Activated CD4-positive, alpha-beta T cell treated with anti-CD3 and anti-CD28 coated beads for 36 hours (primary cell): ENCODE data around the gene RAB1B. TPM values are rescaled to one million over a fixed set of nuclear protein-coding genes. Genes with fewer than 3 reads are reported as not detected.
"Not testable (repeated sequence)": the region's sequence is repeated elsewhere in the genome, so short reads cannot be mapped to it uniquely, and the experiment has no call there.

Experiments used
- ATAC-seq: fragments of 200-7000 bp; cut with Tn5 transposase; one replicate; pipeline ENCODE4 v1.10.0; 2021; ENCODE audit warnings: mild to moderate bottlenecking, moderate library complexity
- CTCF ChIA-PET: fragments of 350-600 bp; sonication (Branson Sonifier 250); formaldehyde crosslinking; loops from one replicate; lab custom pipeline; 2021; ENCODE audit warnings: antibody characterized with exemption; lab: Charles Lee
- POLR2A ChIA-PET: fragments of 350-600 bp; sonication (Branson Sonifier 250); formaldehyde crosslinking; loops from one replicate; lab custom pipeline; 2021; ENCODE audit warnings: antibody characterized with exemption, inconsistent platforms; lab: Charles Lee
- DNase-seq: peaks from one replicate; pipeline ENCODE4 v3.0.0-alpha.2; 2020
- H3K27ac Mint-ChIP-seq: one replicate; pipeline ENCODE4 v1.8.0; 2021; ENCODE audit warnings: mixed read lengths
- H3K27me3 Mint-ChIP-seq: one replicate; pipeline ENCODE4 v1.8.0; 2021; ENCODE audit warnings: mixed read lengths
- H3K36me3 Mint-ChIP-seq: one replicate; pipeline ENCODE4 v1.8.0; 2021; ENCODE audit warnings: low read depth, mixed read lengths
- H3K4me1 Mint-ChIP-seq: one replicate; pipeline ENCODE4 v1.8.0; 2021; ENCODE audit warnings: mixed read lengths
- H3K4me3 Mint-ChIP-seq: one replicate; pipeline ENCODE4 v1.8.0; 2021; ENCODE audit warnings: mild to moderate bottlenecking, moderate library complexity, mixed read lengths
- H3K9me3 Mint-ChIP-seq: one replicate; pipeline ENCODE4 v1.8.0; 2021; ENCODE audit warnings: low read depth, mixed read lengths
- intact Hi-C, 2 experiments: fragments of 100-400 bp; cut with DNase I in 1 of 2; cut with micrococcal nuclease in 1 of 2; formaldehyde crosslinking; loops; one replicate each; pipeline versions ENCODE4 v1.14.2 to v1.15.1; 2022 to 2024; cut with DNase I, micrococcal nuclease
- total RNA-seq, 2 experiments: library from RNA; stranded (reverse); gene quantifications; one replicate each; pipeline ENCODE4 v1.2.3, GENCODE V29; 2021

Gene RAB1B
- total RNA-seq, 2 experiments from 2014 or later = 114 to 147 TPM

- Mint-ChIP-seq H3K9me3 (peaks cover 2% of the 10 kb centered on the region), H3K36me3 (no peaks in the 10 kb centered on the region), H3K27me3 (no peaks in the 10 kb centered on the region), H3K27ac (peak overlapping the region; percentile 43), H3K4me3 (no peak overlapping the region), H3K4me1 (peaks cover 62% of the 10 kb centered on the region)
- ATAC-seq (no peak), DNase-seq (no peak)
- intact Hi-C loops = no loop called here
- ChIA-PET CTCF (no interaction called here), POLR2A (interaction anchor here (0.6 kb wide), 1 partner anchor 301 kb away, joined by 4 read pairs; no protein-coding TSS in a partner anchor)
These were observed 47.7 kb downstream of the RAB1B start for GRCh38 chr11:66315921-66316811.

- ChIA-PET CTCF (interaction anchor here (1.6 kb wide), 1 partner anchor 12 kb away, joined by 6 read pairs; no protein-coding TSS in a partner anchor), POLR2A (interaction anchor here (0.6 kb wide), 2 partner anchors 28 to 300 kb away, joined by 4 to 8 read pairs; partner anchors contain the start of gene YIF1A)
- peak within 1 kb of the TSS; percentile 47 for H3K4me3 Mint-ChIP-seq
- peak within 1 kb of the TSS; percentile 92 for H3K27ac Mint-ChIP-seq
- H3K27me3 Mint-ChIP-seq = no peaks in the 10 kb centered on the region
- intact Hi-C loops = no loop called here
- H3K4me1 Mint-ChIP-seq = peaks cover 58% of the 10 kb centered on the region
- no peak for DNase-seq
- peaks cover 2% of the 10 kb centered on the region for H3K9me3 Mint-ChIP-seq
- no peaks in the 10 kb centered on the region for H3K36me3 Mint-ChIP-seq
- ATAC-seq = no peak
These were observed 48.4 kb downstream of the RAB1B start, which contains the start of gene CD248 for GRCh38 chr11:66316849-66317251. Gene CD248 (minus strand): TSS chr11:66317044. CDS start chr11:66317027, 17 bp downstream.

GRCh38 chr11:66317322-66317722 lies 48.9 kb downstream of the RAB1B start:
- peak overlapping the region; percentile 92 for H3K27ac Mint-ChIP-seq
- H3K36me3 Mint-ChIP-seq = no peaks in the 10 kb centered on the region
- ChIA-PET POLR2A (interaction anchor here (0.6 kb wide), 1 partner anchor 29 kb away, joined by 8 read pairs; the partner anchor contains the start of gene YIF1A), CTCF (interaction anchor here (1.6 kb wide), 1 partner anchor 12 kb away, joined by 6 read pairs; no protein-coding TSS in a partner anchor)
- peak; percentile 71 for DNase-seq
- peak overlapping the region; percentile 47 for H3K4me3 Mint-ChIP-seq
- no peaks in the 10 kb centered on the region for H3K27me3 Mint-ChIP-seq
- ATAC-seq = peak; percentile 14
- H3K4me1 Mint-ChIP-seq = peaks cover 56% of the 10 kb centered on the region
- H3K9me3 Mint-ChIP-seq = peaks cover 2% of the 10 kb centered on the region
- intact Hi-C loops = no loop called here

- peak overlapping the region; percentile 92 for H3K27ac Mint-ChIP-seq
- CTCF ChIA-PET = interaction anchor here (0.7 to 1.6 kb wide), 4 partner anchors 11 to 184 kb away, joined by 3 to 6 read pairs (median 4); no protein-coding TSS in a partner anchor
- peaks cover 2% of the 10 kb centered on the region for H3K9me3 Mint-ChIP-seq
- no peaks in the 10 kb centered on the region for H3K27me3 Mint-ChIP-seq
- peak; percentile 70 for DNase-seq
- POLR2A ChIA-PET = no interaction called here
- intact Hi-C loops = no loop called here
- H3K36me3 Mint-ChIP-seq = no peaks in the 10 kb centered on the region
- H3K4me1 Mint-ChIP-seq = peaks cover 54% of the 10 kb centered on the region
- peak; percentile 77 for ATAC-seq
- peak overlapping the region; percentile 47 for H3K4me3 Mint-ChIP-seq
These were observed 49.5 kb downstream of the RAB1B start for GRCh38 chr11:66317723-66318599.

GRCh38 chr11:66318600-66318970 lies 50.1 kb downstream of the RAB1B start:
- POLR2A ChIA-PET = no interaction called here
- Mint-ChIP-seq H3K36me3 (no peaks in the 10 kb centered on the region), H3K27me3 (no peaks in the 10 kb centered on the region), H3K27ac (peak overlapping the region; percentile 92), H3K9me3 (peaks cover 2% of the 10 kb centered on the region), H3K4me3 (no peak overlapping the region), H3K4me1 (peaks cover 50% of the 10 kb centered on the region)
- CTCF ChIA-PET = interaction anchor here (0.7 to 1.1 kb wide), 3 partner anchors 15 to 51 kb away, joined by 3 to 5 read pairs (median 4); partner anchors contain the start of gene YIF1A
- intact Hi-C loops = no loop called here
- ATAC-seq (no peak), DNase-seq (no peak)

GRCh38 chr11:66320289-66320688 lies 51.9 kb downstream of the RAB1B start:
- H3K36me3 Mint-ChIP-seq, DNase-seq, H3K27ac Mint-ChIP-seq, H3K27me3 Mint-ChIP-seq, CTCF ChIA-PET, H3K4me3 Mint-ChIP-seq, H3K9me3 Mint-ChIP-seq, ATAC-seq, intact Hi-C loops, POLR2A ChIA-PET: not testable (repeated sequence)
- H3K4me1 Mint-ChIP-seq = peaks cover 41% of the 10 kb centered on the region

GRCh38 chr11:66320748-66321147 lies 52.3 kb downstream of the RAB1B start:
- DNase-seq, ATAC-seq, intact Hi-C loops, POLR2A ChIA-PET, H3K27me3 Mint-ChIP-seq, H3K4me3 Mint-ChIP-seq, CTCF ChIA-PET, H3K27ac Mint-ChIP-seq, H3K9me3 Mint-ChIP-seq, H3K36me3 Mint-ChIP-seq: not testable (repeated sequence)
- peaks cover 39% of the 10 kb centered on the region for H3K4me1 Mint-ChIP-seq

GRCh38 chr11:66321606-66322005 lies 53.2 kb downstream of the RAB1B start:
- POLR2A ChIA-PET = interaction anchor here (0.6 kb wide), 1 partner anchor 32 kb away, joined by 3 read pairs; the partner anchor contains the start of gene YIF1A
- no peaks in the 10 kb centered on the region for H3K36me3 Mint-ChIP-seq
- intact Hi-C loops = no loop called here
- ATAC-seq (no peak), DNase-seq (no peak)
- H3K27me3 Mint-ChIP-seq = no peaks in the 10 kb centered on the region
- H3K4me3 Mint-ChIP-seq = no peak overlapping the region
- peaks cover 2% of the 10 kb centered on the region for H3K9me3 Mint-ChIP-seq
- H3K4me1 Mint-ChIP-seq = peaks cover 42% of the 10 kb centered on the region
- no peak overlapping the region for H3K27ac Mint-ChIP-seq
- CTCF ChIA-PET = interaction anchor here (0.5 to 1.7 kb wide), 2 partner anchors 9 to 65 kb away, joined by 3 to 9 read pairs; no protein-coding TSS in a partner anchor

GRCh38 chr11:66322732-66323427 lies 54.4 kb downstream of the RAB1B start:
- Mint-ChIP-seq H3K27me3 (no peaks in the 10 kb centered on the region), H3K9me3 (peaks cover 2% of the 10 kb centered on the region), H3K36me3 (no peaks in the 10 kb centered on the region), H3K4me1 (peaks cover 43% of the 10 kb centered on the region), H3K4me3 (no peak overlapping the region), H3K27ac (no peak overlapping the region)
- CTCF ChIA-PET = interaction anchor here (1.7 kb wide), 1 partner anchor 11 kb away, joined by 9 read pairs; no protein-coding TSS in a partner anchor
- DNase-seq (no peak), ATAC-seq (no peak)
- POLR2A ChIA-PET = no interaction called here
- intact Hi-C loops = no loop called here

- intact Hi-C loops = no loop called here
- no peak overlapping the region for H3K4me3 Mint-ChIP-seq
- no peak overlapping the region for H3K27ac Mint-ChIP-seq
- peaks cover 43% of the 10 kb centered on the region for H3K4me1 Mint-ChIP-seq
- no peak for ATAC-seq
- H3K9me3 Mint-ChIP-seq = peaks cover 2% of the 10 kb centered on the region
- no peaks in the 10 kb centered on the region for H3K27me3 Mint-ChIP-seq
- DNase-seq = no peak
- ChIA-PET POLR2A (no interaction called here), CTCF (interaction anchor here (0.6 to 1.5 kb wide), 2 partner anchors 12 to 131 kb away, joined by 4 to 6 read pairs; no protein-coding TSS in a partner anchor)
- no peaks in the 10 kb centered on the region for H3K36me3 Mint-ChIP-seq
These were observed 55.2 kb downstream of the RAB1B start for GRCh38 chr11:66323684-66324083.
